ENCODE data around the gene CNNM2. TPM values are rescaled to one million over a fixed set of nuclear protein-coding genes. Genes with fewer than 3 reads are reported as not detected.
A peak's percentile ranks its signal among the peaks of the same experiment; 100 is the strongest.

CNNM2 gene
- polyA plus RNA-seq (ENCODE audit: insufficient read length in 3 of 3): 10 to 100 TPM; 10.2 to 11.5 (median 10.9) TPM
- long read RNA-seq, donor 1: 0 reads
- long read RNA-seq, donor 2, full-length matches to known transcripts: 2 of 2 reads
- long read RNA-seq, donor 2, partial matches to known transcripts: 0 of 2 reads
- long read RNA-seq, donor 2, other reads (novel, unspliced or antisense): 0 of 2 reads
- long read RNA-seq, donor 3, partial matches to known transcripts: 0 of 1 reads
- long read RNA-seq, donor 3, other reads (novel, unspliced or antisense): 0 of 1 reads
- long read RNA-seq, donor 4, partial matches to known transcripts: 0 of 2 reads
- long read RNA-seq, donor 4, other reads (novel, unspliced or antisense): 0 of 2 reads
- long read RNA-seq, donor 5, partial matches to known transcripts: 0 of 1 reads
- long read RNA-seq, donor 5, other reads (novel, unspliced or antisense): 0 of 1 reads
- long read RNA-seq, donor 6, partial matches to known transcripts: 0 of 3 reads
- long read RNA-seq, donor 6, other reads (novel, unspliced or antisense): 0 of 3 reads
- long read RNA-seq, donor 7, partial matches to known transcripts: 0 of 2 reads
- long read RNA-seq, donor 7, other reads (novel, unspliced or antisense): 0 of 2 reads
- long read RNA-seq, donor 8: 0 reads
- long read RNA-seq, donor 9, partial matches to known transcripts: 5 of 10 reads
- long read RNA-seq, donor 9, other reads (novel, unspliced or antisense): 5 of 10 reads
- long read RNA-seq, donor 10, partial matches to known transcripts: 0 of 3 reads
- long read RNA-seq, donor 10, other reads (novel, unspliced or antisense): 0 of 3 reads
- long read RNA-seq, donor 11, partial matches to known transcripts: 0 of 2 reads
- long read RNA-seq, donor 11, other reads (novel, unspliced or antisense): 0 of 2 reads
- long read RNA-seq, donor 12, full-length matches to known transcripts: 5 of 12 reads
- long read RNA-seq, donor 12, partial matches to known transcripts: 7 of 12 reads
- long read RNA-seq, donor 12, other reads (novel, unspliced or antisense): 0 of 12 reads
- long read RNA-seq, donor 13, full-length matches to known transcripts: 5 of 5 reads
- long read RNA-seq, donor 13, partial matches to known transcripts: 0 of 5 reads
- long read RNA-seq, donor 13, other reads (novel, unspliced or antisense): 0 of 5 reads
- long read RNA-seq, donor 14: 0 reads
- long read RNA-seq, donor 15, full-length matches to known transcripts: 8 of 8 reads
- long read RNA-seq, donor 15, partial matches to known transcripts: 0 of 8 reads
- long read RNA-seq, donor 15, other reads (novel, unspliced or antisense): 0 of 8 reads
- long read RNA-seq, donor 16, partial matches to known transcripts: 0 of 3 reads
- long read RNA-seq, donor 16, other reads (novel, unspliced or antisense): 0 of 3 reads

- peak; percentile 100 for DNase-seq
Observed at GRCh38 chr10:102917962-102918816, at the start of gene CNNM2. CNNM2 (plus strand) TSS chr10:102918294; CDS start chr10:102918481, 187 bp downstream.

DNA sequence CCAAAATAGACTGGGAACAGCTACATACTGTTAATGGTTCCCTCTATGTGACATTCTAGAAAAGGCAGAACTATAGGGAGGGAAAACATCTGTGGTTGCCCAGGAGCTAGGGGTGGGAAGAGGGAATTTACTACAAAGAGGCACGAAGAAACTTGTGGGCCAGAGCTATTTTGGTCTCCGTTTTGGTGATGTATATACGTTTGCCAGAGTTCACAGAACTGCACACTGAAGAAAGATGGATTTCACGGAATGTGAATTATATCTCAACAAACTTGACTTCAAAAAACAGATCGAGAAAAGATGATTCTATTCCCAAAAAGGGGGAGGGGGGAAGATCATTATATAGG lies 49.2 kb upstream of the CNNM2 start:
- DNase-seq: no peak

- DNase-seq: peak; percentile 63
Observed at GRCh38 chr10:102869258-102870198, 48.6 kb upstream of the CNNM2 start, which contains the start of gene AS3MT. AS3MT (plus strand) TSS chr10:102869470; CDS start chr10:102869593, 123 bp downstream.

GRCh38 chr10:102870221-102870620 lies 47.9 kb upstream of the CNNM2 start:
- DNase-seq: no peak

- DNase-seq: no peak
Observed at GRCh38 chr10:102872163-102872562, 45.9 kb upstream of the CNNM2 start.

DNA sequence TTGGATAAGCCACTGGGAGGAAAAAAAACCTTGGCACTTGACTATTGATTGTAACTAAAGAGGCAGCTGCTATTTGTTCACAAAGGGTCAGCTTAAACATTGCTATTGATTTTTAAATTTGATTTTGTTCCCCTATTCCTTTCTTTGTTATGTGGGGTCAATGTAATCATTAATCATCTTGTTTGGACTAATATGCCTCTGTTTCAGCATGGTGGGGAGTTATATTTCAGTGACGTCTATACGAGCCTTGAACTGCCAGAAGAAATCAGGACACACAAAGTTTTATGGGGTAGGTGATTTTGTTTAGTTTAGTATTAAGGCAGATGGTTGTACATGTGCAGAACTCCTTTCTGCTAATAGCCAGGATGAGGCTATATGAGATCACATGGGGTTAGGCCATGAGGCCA lies 41.3 kb upstream of the CNNM2 start:
- no peak for DNase-seq

GRCh38 chr10:102878629-102879028 lies 39.5 kb upstream of the CNNM2 start:
- DNase-seq: no peak

GRCh38 chr10:102880256-102880655 lies 37.8 kb upstream of the CNNM2 start:
- no peak for DNase-seq

GRCh38 chr10:102888048-102888447 lies 30.0 kb upstream of the CNNM2 start:
- no peak for DNase-seq

DNA sequence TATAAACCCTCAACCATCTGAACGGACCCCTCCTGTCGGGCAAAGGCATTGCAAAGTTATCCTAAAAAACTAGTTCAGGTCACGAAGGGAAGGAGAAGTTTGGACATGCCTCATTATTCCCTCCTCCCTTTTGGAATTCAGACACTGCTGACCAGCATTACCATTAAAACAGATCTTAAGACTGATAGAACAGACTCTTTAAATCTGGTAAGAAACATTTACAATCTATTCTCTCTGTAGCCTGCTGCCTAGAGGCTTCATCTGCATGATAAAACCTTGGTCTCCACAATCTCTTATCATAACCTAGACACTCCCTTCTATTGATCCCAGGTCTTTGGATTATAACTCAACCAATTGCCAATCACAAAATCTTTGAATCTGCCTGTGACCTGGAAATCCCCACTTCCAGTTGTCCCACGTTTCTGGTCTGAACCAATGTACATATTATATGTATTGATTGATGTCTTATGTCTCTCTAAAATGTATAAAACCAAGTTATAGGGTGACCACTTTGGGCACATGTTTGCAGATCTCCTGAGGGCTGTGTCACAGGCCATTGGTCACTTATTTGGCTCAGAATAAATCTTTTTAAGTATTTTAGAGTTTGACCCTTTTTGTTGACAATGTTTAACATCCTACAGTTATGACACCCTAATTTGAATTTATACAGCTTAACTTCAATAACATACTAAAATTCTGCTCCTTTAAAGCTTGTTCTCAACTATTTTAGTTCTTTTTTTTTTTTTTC lies 23.5 kb upstream of the CNNM2 start:
- no peak for DNase-seq

DNA sequence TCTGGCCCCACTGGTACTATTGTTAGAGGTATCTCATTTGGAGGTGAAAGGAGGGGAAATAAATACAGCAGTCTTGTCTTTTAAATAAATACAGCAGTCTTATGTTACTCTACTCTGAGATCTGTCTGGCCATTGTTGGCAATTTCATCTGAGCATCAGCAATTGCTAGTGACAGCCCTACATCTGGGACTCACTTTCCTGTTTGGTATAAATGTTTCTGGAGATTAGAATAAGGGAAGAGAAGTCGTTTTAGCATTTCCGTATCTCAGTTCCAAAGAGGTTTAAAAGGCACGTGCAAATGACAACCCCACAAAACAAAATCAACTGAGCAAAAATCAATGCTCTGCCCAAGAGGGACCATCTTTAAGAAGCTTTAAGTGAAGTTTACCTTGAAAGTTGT lies 18.1 kb upstream of the CNNM2 start:
- DNase-seq: no peak

DNA sequence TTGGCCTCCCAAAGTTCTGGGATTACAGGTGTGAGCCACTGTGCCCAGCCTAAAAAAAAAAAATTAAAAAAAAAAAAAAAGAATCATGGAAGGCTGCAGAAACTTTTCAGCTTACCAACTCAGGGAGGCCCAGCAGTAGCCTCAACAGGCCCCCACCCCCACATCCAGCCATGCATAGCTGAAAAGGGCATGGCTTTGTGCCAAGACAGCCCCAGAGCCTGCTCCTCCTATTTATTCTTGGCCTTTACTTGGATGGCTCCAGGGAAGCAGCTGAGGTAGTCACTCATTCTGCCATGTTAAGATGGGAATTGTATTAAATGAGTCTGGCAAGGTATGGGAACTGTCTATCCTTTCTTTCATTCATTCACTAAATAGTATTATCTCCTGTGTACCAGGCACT lies 13.7 kb upstream of the CNNM2 start:
- DNase-seq: no peak

GRCh38 chr10:102906507-102906906 lies 11.6 kb upstream of the CNNM2 start:
- DNase-seq: no peak

DNA sequence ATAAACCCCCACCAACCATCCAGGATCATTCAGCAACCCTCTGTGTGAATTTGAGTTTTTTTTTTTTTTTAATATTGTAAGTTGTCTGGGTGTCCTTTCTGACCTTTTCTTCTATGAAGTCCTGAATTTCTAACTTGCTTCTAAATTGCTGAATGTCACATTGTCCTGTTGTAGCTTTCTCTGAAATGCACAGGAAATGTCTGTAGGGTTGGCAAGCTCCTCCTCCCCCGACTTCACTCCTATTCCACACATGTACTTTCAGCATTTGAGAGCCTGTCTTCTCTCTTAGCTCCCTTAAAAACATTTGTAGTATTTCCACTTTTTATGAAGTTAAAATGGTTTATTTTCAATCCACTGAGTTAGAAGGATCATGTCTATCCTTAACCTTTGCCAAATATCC lies 3.3 kb upstream of the CNNM2 start:
- no peak for DNase-seq

DNA sequence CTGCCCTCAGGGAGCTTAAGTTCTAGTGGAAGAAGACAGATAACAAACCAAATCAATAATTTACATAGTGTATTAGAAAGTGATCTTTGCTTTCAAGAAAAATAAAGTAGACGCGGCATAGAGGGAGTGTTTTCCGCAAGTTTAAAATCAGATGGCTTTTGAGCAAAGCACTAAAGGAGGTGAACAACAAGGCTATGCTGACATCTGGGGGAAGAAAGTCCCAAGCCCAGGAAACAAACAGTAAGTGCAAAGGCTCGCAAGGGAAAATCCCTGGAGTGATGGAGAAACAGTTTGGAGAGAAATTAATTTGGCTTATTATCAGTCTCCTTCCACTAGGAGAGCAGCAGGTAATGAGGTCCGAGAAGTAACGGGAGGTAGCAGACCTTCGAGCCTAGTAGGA lies 1.9 kb upstream of the CNNM2 start:
- DNase-seq: no peak

DNA sequence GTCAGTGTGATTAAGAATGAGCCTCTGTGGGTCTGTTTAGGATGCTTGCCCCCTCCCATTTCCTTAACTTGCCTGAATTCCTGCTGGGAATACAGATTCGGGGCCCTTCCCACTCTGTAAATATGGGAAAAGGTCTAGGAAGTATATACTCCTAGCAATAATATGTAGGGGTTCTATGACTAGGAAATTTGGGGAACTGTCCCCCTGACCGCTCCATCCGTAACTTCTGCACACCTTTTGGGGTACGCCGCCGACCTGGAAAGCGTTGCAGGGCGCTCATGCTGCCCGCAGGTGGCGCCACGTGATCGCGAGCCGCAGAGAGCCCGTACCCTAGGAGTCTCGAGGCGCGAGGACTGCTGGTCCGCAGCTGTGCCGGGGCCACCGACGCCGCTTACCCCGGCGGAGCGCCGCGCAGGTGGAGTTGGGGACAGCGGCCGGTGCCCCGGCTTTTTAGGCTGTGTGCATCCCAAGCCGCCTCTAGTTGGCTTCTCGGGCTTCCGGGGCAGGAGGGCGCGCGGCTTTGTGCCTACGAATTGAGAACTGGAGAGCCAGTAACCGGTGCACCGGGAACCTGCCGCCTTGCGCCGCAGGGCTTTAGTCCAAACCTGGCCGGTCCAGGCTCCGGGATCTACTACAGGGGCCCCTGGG lies 656 bp upstream of the CNNM2 start:
- peak; percentile 68 for DNase-seq

- no peak for DNase-seq
Observed at GRCh38 chr10:102918817-102919245, 737 bp downstream of the CNNM2 start.

DNA sequence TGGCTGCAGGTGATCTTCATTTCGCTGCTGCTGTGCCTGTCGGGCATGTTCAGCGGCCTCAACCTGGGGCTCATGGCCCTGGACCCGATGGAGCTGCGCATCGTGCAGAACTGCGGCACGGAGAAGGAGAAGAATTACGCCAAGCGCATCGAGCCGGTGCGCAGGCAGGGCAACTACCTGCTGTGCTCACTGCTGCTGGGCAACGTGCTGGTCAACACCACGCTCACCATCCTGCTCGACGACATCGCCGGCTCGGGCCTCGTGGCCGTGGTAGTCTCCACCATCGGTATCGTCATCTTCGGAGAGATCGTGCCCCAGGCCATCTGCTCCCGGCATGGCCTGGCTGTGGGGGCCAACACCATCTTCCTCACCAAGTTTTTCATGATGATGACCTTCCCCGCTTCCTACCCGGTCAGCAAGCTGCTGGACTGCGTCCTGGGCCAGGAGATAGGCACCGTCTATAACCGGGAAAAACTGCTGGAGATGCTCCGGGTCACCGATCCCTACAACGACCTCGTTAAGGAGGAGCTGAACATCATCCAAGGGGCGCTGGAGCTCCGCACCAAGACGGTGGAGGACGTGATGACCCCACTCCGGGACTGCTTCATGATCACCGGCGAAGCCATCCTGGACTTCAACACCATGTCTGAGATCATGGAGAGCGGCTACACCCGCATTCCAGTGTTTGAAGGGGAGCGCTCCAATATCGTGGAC lies 1.3 kb downstream of the CNNM2 start:
- DNase-seq: peak; percentile 24
